ENCODE data around the gene PRDM16. TPM values are rescaled to one million over a fixed set of nuclear protein-coding genes. Genes with fewer than 3 reads are reported as not detected.

The PRDM16 gene
- polyA plus RNA-seq, 1 donor (not counting 4 experiments of a cell fraction or from before 2014, with no cell fraction given), result 0.05 TPM

DNA sequence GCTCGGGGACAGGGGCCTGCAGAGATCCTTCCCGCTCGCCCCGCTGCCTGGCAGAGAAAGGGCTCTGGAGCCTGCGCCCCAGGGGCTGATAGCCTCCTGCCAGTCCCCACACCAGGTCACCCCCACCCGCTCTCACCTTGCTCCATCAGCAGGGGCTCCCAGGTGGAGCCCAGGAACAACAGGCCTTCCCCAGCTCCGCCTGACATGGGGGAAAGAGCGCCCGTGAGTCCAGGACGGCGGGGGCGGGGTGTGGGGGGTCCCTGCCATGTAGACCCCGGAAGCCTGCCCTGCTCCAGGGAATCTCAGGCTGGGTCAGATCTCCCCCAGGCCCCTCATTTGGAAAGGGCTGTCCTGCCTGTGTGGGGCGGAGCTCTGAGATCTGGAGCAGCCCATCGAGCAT, 166.5 kb downstream of the PRDM16 start:
- peaks cover 4% of the 10 kb centered on the region for H3K9me3 ChIP-seq (ENCODE audit: control insufficient read depth, low read depth, low read length)
- FAIRE-seq (no peak), DNase-seq (ENCODE audit: low read depth, low spot score) (no peak)
- H3K79me2 ChIP-seq (ENCODE audit: control insufficient read depth, insufficient read depth, low read length), result no peaks in the 10 kb centered on the region
- no peaks in the 10 kb centered on the region for H3K36me3 ChIP-seq (ENCODE audit: control insufficient read depth in 2 of 2, extremely low read depth in 1 of 2, insufficient read depth in 2 of 2, low read length in 2 of 2)
- H3K27me3 ChIP-seq (ENCODE audit: control insufficient read depth, extremely low read depth, insufficient read depth, low read length), result no peaks in the 10 kb centered on the region
- H3K9ac ChIP-seq (ENCODE audit: control insufficient read depth, extremely low read depth, insufficient read depth, low read length), result no peak overlapping the region
- dilution Hi-C loops (cut with MboI; ENCODE audit: extremely low pct_ligation_motif_present, low sequenced_read_pairs), result no loop called here
- no peak overlapping the region for H3K27ac ChIP-seq (ENCODE audit: control insufficient read depth, insufficient read depth, low read length)
- H3K4me2 ChIP-seq (ENCODE audit: control insufficient read depth, extremely low read depth, insufficient read depth, low read depth, low read length), result no peak overlapping the region
- no peaks in the 10 kb centered on the region for H3K4me1 ChIP-seq (ENCODE audit: control insufficient read depth, extremely low read depth, insufficient read depth, low read length)
- TF ChIP-seq EZH2 (IDR thresholded peaks at IDR 0.05; ENCODE audit: low read length), result no peak
- no peak for TF ChIP-seq CTCF (optimal IDR thresholded peaks at IDR 0.05 in 1 of 3, IDR thresholded peaks at IDR 0.05 in 1 of 3, conservative IDR thresholded peaks at IDR 0.05 in 1 of 3; ENCODE audit: extremely low read depth in 1 of 3, insufficient read depth in 2 of 3, low read length in 3 of 3)
- no peak overlapping the region for H2AFZ ChIP-seq (ENCODE audit: control insufficient read depth, low read length)
- no peaks in the 10 kb centered on the region for H4K20me1 ChIP-seq (ENCODE audit: control insufficient read depth, extremely low read depth, insufficient read depth, low read length)
- H3K4me3 ChIP-seq (ENCODE audit: control insufficient read depth in 2 of 3, extremely low read depth in 1 of 3, insufficient read depth in 2 of 3, low read depth in 1 of 3, low read length in 3 of 3), result no peak overlapping the region
- no peaks in the 10 kb centered on the region for H3K9me1 ChIP-seq (ENCODE audit: control insufficient read depth, extremely low read depth, insufficient read depth, low read length)

- FAIRE-seq (no peak), DNase-seq (ENCODE audit: low read depth, low spot score) (no peak)
- TF ChIP-seq CTCF (optimal IDR thresholded peaks at IDR 0.05 in 1 of 3, IDR thresholded peaks at IDR 0.05 in 1 of 3, conservative IDR thresholded peaks at IDR 0.05 in 1 of 3; ENCODE audit: extremely low read depth in 1 of 3, insufficient read depth in 2 of 3, low read length in 3 of 3) (no peak), EZH2 (IDR thresholded peaks at IDR 0.05; ENCODE audit: low read length) (no peak)
- Histone ChIP-seq H3K27ac (ENCODE audit: control insufficient read depth, insufficient read depth, low read length) (no peak overlapping the region), H3K27me3 (ENCODE audit: control insufficient read depth, extremely low read depth, insufficient read depth, low read length) (no peaks in the 10 kb centered on the region), H3K9ac (ENCODE audit: control insufficient read depth, extremely low read depth, insufficient read depth, low read length) (no peak overlapping the region), H3K9me3 (ENCODE audit: control insufficient read depth, low read depth, low read length) (peaks cover 5% of the 10 kb centered on the region), H4K20me1 (ENCODE audit: control insufficient read depth, extremely low read depth, insufficient read depth, low read length) (no peaks in the 10 kb centered on the region), H2AFZ (ENCODE audit: control insufficient read depth, low read length) (no peak overlapping the region), H3K9me1 (ENCODE audit: control insufficient read depth, extremely low read depth, insufficient read depth, low read length) (no peaks in the 10 kb centered on the region), H3K36me3 (ENCODE audit: control insufficient read depth in 2 of 2, extremely low read depth in 1 of 2, insufficient read depth in 2 of 2, low read length in 2 of 2) (no peaks in the 10 kb centered on the region), H3K4me2 (ENCODE audit: control insufficient read depth, extremely low read depth, insufficient read depth, low read depth, low read length) (no peak overlapping the region), H3K79me2 (ENCODE audit: control insufficient read depth, insufficient read depth, low read length) (no peaks in the 10 kb centered on the region), H3K4me1 (ENCODE audit: control insufficient read depth, extremely low read depth, insufficient read depth, low read length) (no peaks in the 10 kb centered on the region), H3K4me3 (ENCODE audit: control insufficient read depth in 2 of 3, extremely low read depth in 1 of 3, insufficient read depth in 2 of 3, low read depth in 1 of 3, low read length in 3 of 3) (no peak overlapping the region)
- dilution Hi-C loops (cut with MboI; ENCODE audit: extremely low pct_ligation_motif_present, low sequenced_read_pairs), result no loop called here
Measured at GRCh38 chr1:3236361-3236760, 167.4 kb downstream of the PRDM16 start.
